GM19099 (cell line): ENCODE data around the gene SSC5D.
A peak's percentile ranks its signal among the peaks of the same experiment; 100 is the strongest.

ENCODE experiments used
- POLR2A ChIP-seq: IDR thresholded peaks from 3 replicates; pipeline ENCODE4 v1.6.1; 2011; ENCODE audit warnings: low read depth; ENCODE audit not compliant: insufficient read length; ENCODE audit errors: extremely low read depth

Gene SSC5D

GRCh38 chr19:55451965-55452748 is 36.1 kb upstream of the SSC5D start:
- no peak for TF ChIP-seq POLR2A

- no peak for TF ChIP-seq POLR2A
These were observed 35.4 kb upstream of the SSC5D start for GRCh38 chr19:55452749-55453346.

GRCh38 chr19:55453511-55454260 is 34.5 kb upstream of the SSC5D start:
- no peak for TF ChIP-seq POLR2A

GRCh38 chr19:55454787-55455243 is 33.4 kb upstream of the SSC5D start:
- no peak for TF ChIP-seq POLR2A

- no peak for TF ChIP-seq POLR2A
These were observed 32.5 kb upstream of the SSC5D start for GRCh38 chr19:55455576-55456235.

- no peak for TF ChIP-seq POLR2A
These were observed 31.9 kb upstream of the SSC5D start for GRCh38 chr19:55456347-55456746.

- TF ChIP-seq POLR2A, result no peak
These were observed 30.4 kb upstream of the SSC5D start for GRCh38 chr19:55457683-55458457.

GRCh38 chr19:55459551-55459949 is 28.7 kb upstream of the SSC5D start:
- TF ChIP-seq POLR2A, result no peak

GRCh38 chr19:55459950-55460657 is 28.1 kb upstream of the SSC5D start:
- no peak for TF ChIP-seq POLR2A

GRCh38 chr19:55460670-55461258 is 27.5 kb upstream of the SSC5D start:
- TF ChIP-seq POLR2A, result no peak

GRCh38 chr19:55461259-55461973 is 26.8 kb upstream of the SSC5D start, which contains the start of gene ISOC2:
Gene ISOC2 (minus strand): TSS chr19:55461642. CDS start chr19:55456486, 5,156 bp downstream.
- TF ChIP-seq POLR2A, result peak; percentile 77

GRCh38 chr19:55461974-55462626 is 26.1 kb upstream of the SSC5D start:
- TF ChIP-seq POLR2A, result peak; percentile 32
